ACHN (cell line): ENCODE data around the gene CFAP100.

Experiments used
- DNase-seq: peaks from one replicate; pipeline ENCODE4 v3.0.0-alpha.2; 2015
- in situ Hi-C: cut with HindIII; loops from 2 replicates; pipeline ENCODE4 v1.10.0; 2017; ENCODE audit warnings: low sequenced_read_pairs, low pct_ligation_motif_present, low pct_unique_long_range_greater_than_20kb

Gene CFAP100

DNA sequence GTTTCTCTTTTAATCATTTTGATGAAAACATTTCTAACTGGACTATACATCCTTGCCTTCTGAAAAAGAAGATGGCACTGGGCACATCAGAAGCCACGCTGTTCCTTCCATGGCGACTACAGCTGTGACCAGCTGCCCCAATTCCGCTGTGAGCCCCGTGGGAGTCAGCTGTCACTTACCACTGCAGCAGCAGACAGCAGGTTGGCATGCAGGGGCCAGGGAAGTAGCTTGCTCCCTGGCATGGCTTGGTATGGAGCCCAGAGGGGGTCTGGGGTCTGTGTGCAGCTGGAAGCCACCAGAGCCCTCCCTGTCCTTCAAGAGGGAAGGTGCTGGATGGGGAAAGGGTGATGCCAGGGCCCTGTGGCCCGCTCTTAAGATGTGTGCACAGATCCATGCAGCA is 85.5 kb downstream of the CFAP100 start:
- no peak for DNase-seq
- in situ Hi-C loops = no loop called here

DNA sequence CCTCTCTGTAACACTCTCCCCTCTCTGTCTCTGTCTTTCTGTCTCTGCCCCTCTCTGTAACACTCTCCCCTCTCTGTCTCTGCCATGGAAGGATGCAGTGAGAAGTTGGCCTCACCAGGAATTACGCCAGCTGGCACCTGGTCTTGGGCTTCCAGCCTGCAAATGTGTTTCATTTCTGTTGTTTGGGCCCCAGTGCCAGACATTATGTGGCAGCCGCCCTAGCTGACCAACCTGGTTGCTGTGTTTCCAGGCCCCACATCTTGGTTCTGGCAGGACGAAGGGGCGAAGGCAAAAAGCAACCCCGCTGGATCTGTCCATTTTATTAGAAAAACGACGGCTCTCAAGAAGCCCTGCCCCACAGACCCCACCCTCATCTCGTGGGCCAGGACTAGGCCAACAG is 86.2 kb downstream of the CFAP100 start:
- in situ Hi-C loops = no loop called here
- no peak for DNase-seq

DNA sequence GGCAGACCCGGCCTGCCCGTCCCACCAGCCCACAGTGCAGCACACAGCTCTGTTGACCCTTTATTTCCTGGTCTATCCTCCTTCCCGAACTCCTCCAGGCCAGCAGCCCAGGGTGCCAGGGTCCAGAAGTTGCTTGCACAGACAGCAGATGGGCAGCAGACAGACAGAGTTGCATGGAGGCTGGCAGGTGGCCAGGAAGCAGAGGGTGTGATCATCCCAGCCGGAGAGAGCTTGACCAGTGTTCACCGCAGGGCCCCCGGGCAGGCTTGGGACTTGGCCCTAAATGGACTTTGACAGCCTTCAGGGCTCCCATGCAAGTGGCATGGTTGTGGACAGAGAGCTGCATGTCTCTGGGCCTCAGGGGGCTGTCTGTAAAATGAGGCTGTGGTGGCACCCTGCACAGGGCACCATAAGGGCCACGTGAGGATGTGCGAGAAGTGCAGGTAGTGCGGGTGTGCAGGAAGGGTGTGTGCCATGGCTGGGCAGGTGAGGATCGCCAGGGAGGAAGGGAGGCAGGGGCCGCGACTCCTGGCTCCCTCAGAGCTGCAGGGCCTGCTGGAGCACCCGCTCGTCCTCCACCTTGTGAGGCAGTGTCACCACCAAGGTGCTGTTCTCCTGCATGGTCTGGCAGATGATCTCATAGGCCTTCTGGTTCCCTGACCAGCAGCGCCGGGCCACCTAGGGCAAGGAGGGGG is 87.2 kb downstream of the CFAP100 start:
- in situ Hi-C loops = no loop called here
- no peak for DNase-seq

- in situ Hi-C loops = no loop called here
Measured at GRCh38 chr3:126482503-126483255, 88.0 kb downstream of the CFAP100 start.

GRCh38 chr3:126483321-126483761 is 88.6 kb downstream of the CFAP100 start:
- in situ Hi-C loops = no loop called here
- DNase-seq = no peak

More at GRCh38 chr3:126482503-126483255, 88.0 kb downstream of the CFAP100 start:
- DNase-seq = no peak

- in situ Hi-C loops = no loop called here
- no peak for DNase-seq
Measured at GRCh38 chr3:126484148-126484547, 89.4 kb downstream of the CFAP100 start.

DNA sequence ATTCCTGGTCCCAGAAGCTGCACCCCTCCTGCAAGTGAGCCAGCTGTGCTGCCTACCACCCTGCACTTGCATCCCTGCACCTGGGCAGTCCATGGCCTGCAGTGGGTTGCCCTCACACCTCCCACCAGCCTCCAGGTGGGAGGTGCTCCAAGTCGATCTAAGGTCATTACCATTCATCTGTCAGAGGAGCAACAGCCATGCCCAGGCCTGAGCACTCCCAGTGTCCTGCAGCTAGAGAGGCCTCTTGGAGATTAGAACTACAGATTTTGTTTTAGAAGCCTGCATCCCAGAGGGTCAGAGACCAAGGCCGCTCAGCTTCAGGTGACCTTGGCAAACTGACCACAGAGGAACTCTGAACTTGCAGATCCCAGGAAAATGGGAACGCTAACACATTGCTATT is 90.0 kb downstream of the CFAP100 start:
- DNase-seq = no peak
- in situ Hi-C loops = no loop called here

DNA sequence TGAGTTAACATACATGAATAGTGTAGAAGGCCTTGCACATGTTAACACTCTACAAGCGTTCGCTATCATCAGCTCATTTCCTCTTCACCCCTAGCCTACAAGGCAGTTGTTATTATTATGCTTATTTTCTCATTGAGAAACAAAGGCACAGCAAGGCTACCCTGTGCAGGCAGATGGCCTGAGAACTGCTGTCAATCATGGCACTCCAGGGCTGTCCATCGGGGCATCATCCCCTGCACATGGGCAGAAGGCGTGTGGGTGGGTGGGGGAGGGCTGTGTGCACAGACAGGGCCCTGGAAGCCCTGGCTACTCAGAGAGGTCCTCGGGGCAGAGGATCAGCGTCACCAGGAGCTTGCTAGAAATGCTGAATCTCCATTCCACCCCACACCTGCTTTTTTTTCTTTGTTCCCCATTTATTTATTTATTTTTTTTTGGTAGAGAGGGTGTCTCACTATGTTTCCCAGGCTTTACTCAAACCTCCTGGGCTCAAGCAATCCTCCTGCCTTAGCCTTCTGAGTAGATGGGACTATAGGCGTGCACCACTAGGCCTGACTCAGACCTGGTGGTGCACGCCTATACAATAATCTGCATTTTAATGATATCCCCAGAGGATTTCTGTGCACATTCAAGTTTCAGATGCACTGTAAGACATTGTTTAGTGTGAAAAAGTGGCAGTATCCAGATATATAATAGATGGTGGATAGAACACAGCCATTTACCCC is 90.6 kb downstream of the CFAP100 start:
- in situ Hi-C loops = no loop called here
- DNase-seq = no peak

DNA sequence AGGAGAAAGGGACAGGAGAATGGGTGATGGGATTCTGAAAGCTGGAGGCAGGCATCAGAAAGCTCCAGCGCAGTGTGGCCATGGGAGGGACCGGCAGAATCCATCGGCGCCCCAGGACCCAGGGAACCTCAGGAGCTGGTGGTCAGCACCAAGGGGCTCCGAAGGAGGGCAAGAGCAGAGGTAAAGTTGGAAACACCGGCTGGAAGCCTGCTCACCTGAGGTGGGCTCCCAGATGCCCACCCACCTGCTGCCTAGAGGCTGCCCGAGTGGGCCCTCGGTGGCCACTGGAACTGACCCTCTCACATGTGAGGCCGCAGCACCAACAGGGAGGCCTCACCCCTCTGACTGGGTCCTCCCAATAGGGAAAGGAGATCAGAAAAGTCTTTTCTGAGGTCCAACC is 91.2 kb downstream of the CFAP100 start:
- no peak for DNase-seq
- in situ Hi-C loops = no loop called here
